ENCODE results near the gene IER2.

- TF ChIP-seq CTCF (IDR thresholded peaks at IDR 0.05) (no peak), POLR2A (IDR thresholded peaks at IDR 0.05) (no peak)
These were observed 16.9 kb upstream of the IER2 start for GRCh38 chr19:13133241-13133870.
